H1 (cell line): ENCODE data around the gene KLHL18. TPM values are rescaled to one million over a fixed set of nuclear protein-coding genes. Genes with fewer than 3 reads are reported as not detected.

ENCODE experiments used
- ATF3 ChIP-seq: IDR thresholded peaks from 2 replicates; pipeline ENCODE4 v1.6.1; 2011; ENCODE audit warnings: low read depth, mild to moderate bottlenecking, low read length; ENCODE audit not compliant: insufficient read depth
- BACH1 ChIP-seq: IDR thresholded peaks from 2 replicates; pipeline ENCODE4 v1.6.1; 2012; ENCODE audit warnings: low read length, improper control_type of control experiment
- CBX5 ChIP-seq: fragments of 300-800, 300-1000 bp; sonication (generic); IDR thresholded peaks from 2 replicates; pipeline ENCODE4 v1.7.1; 2016; ENCODE audit warnings: antibody characterized with exemption, low read length, low read depth
- CEBPB ChIP-seq: IDR thresholded peaks from 2 replicates; pipeline ENCODE4 v1.6.1; 2012; ENCODE audit warnings: low read depth, low read length
- CHD2 ChIP-seq: IDR thresholded peaks from 2 replicates; pipeline ENCODE4 v1.6.1; 2012; ENCODE audit warnings: low read length, improper control_type of control experiment
- CTBP2 ChIP-seq: IDR thresholded peaks from 2 replicates; pipeline ENCODE4 v1.7.0; 2011; ENCODE audit warnings: borderline replicate concordance, mild to moderate bottlenecking, moderate library complexity, mixed read lengths, low read length; ENCODE audit not compliant: insufficient read depth, insufficient read length
- CTCF ChIP-seq, 3 experiments: IDR thresholded peaks; 1 replicate in 2 of 3; 2 replicates in 1 of 3; pipeline versions ENCODE4 v1.5.1 to v1.6.1; 2011; ENCODE audit warnings: low read length in 3 of 3, mild to moderate bottlenecking in 3 of 3, inconsistent platforms in 2 of 3, low read depth in 1 of 3, moderate library complexity in 1 of 3; ENCODE audit not compliant: insufficient read depth in 1 of 3; ENCODE audit errors: control extremely low read depth in 1 of 3
- EGR1 ChIP-seq: IDR thresholded peaks from 2 replicates; pipeline ENCODE4 v1.6.1; 2011; ENCODE audit warnings: low read depth, low read length, borderline replicate concordance
- EZH2 ChIP-seq: fragments of 200-600 bp; sonication (generic); IDR thresholded peaks from 2 replicates; pipeline ENCODE4 v1.7.1; 2012; ENCODE audit warnings: low read depth, mild to moderate bottlenecking, moderate library complexity, low read length, inconsistent platforms; ENCODE audit not compliant: severe bottlenecking
- GTF2F1 ChIP-seq: IDR thresholded peaks from 2 replicates; pipeline ENCODE4 v1.6.1; 2012; ENCODE audit warnings: low read depth, low read length, improper control_type of control experiment, borderline replicate concordance
- JUND ChIP-seq: IDR thresholded peaks from 2 replicates; pipeline ENCODE4 v1.6.1; 2011; ENCODE audit warnings: mild to moderate bottlenecking, improper control_type of control experiment, low read length
- KDM1A ChIP-seq: fragments of 200-600, 300-600 bp; sonication (generic); IDR thresholded peaks from 2 replicates; pipeline ENCODE4 v1.7.1; 2016; ENCODE audit warnings: mild to moderate bottlenecking, low read length, borderline replicate concordance
- KDM4A ChIP-seq: IDR thresholded peaks from one replicate; pipeline ENCODE4 v1.7.1; 2012; ENCODE audit warnings: low read depth, mild to moderate bottlenecking, moderate library complexity, low read length, inconsistent platforms; ENCODE audit not compliant: severe bottlenecking
- KDM5A ChIP-seq: fragments of 200-600 bp; IDR thresholded peaks from 2 replicates; pipeline ENCODE4 v1.7.1; 2012; ENCODE audit warnings: mild to moderate bottlenecking, low read length, inconsistent platforms, mixed read lengths
- MAFK ChIP-seq: IDR thresholded peaks from 2 replicates; pipeline ENCODE4 v1.6.1; 2012; ENCODE audit warnings: low read depth, mild to moderate bottlenecking, improper control_type of control experiment, low read length
- POLR2AphosphoS5 ChIP-seq: IDR thresholded peaks from 2 replicates; pipeline ENCODE4 v1.6.1; 2011; ENCODE audit warnings: low read depth, low read length
- RFX5 ChIP-seq: IDR thresholded peaks from 2 replicates; pipeline ENCODE4 v1.6.1; 2011; ENCODE audit warnings: low read depth, low read length, improper control_type of control experiment, borderline replicate concordance
- SP1 ChIP-seq: IDR thresholded peaks from 2 replicates; pipeline ENCODE4 v1.6.1; 2011; ENCODE audit warnings: low read depth, low read length
- TBP ChIP-seq: IDR thresholded peaks from 2 replicates; pipeline ENCODE4 v1.6.1; 2011; ENCODE audit warnings: low read depth, low read length, improper control_type of control experiment
- TEAD4 ChIP-seq: IDR thresholded peaks from 2 replicates; pipeline ENCODE4 v1.6.1; 2012; ENCODE audit warnings: low read depth, low read length, inconsistent platforms, mixed read lengths
- polyA plus RNA-seq, 7 experiments: library from polyadenylated mRNA; depleted of rRNA in 3 of 7; stranded (reverse) in 5 of 7; unstranded in 2 of 7; fragments of >200 nt in 5 of 7; fragments of 200-250 nt in 2 of 7; gene quantifications; 1 replicate in 5 of 7; 2 replicates in 1 of 7; 4 replicates in 1 of 7; pipeline versions ENCODE4 v1.2.1 to v1.2.3, GENCODE V29; 2011 to 2013; ENCODE audit warnings: missing spikeins in 2 of 7, mixed read lengths in 2 of 7
- total RNA-seq: library from RNA; stranded (reverse); fragmentation: NEBNext Ultra II Directional; extraction: Animal tissue kit (Norgen Biotek cat#: 25700); gene quantifications from 2 replicates; pipeline ENCODE4 v1.2.1, GENCODE V29; 2021

KLHL18 gene
- total and polyA plus RNA-seq, 2 of the 8 experiments (the other 6 are each of a cell fraction or from before 2014, with no cell fraction given) = 19.9 to 31.7 TPM

GRCh38 chr3:47282424-47283192 lies at the start of gene KLHL18, which contains the start of gene KIF9 (continued):
- TF ChIP-seq CTCF (IDR thresholded peaks at IDR 0.05; ENCODE audit: control extremely low read depth in 1 of 3, insufficient read depth in 1 of 3, low read depth in 1 of 3, low read length in 3 of 3) = no peak
- no peak for TF ChIP-seq MAFK
- 0 out of 2 replicates have a peak, but pooled peaks have one; percentile 8 for TF ChIP-seq GTF2F1
- TF ChIP-seq BACH1 = peak; percentile 28; the same call in 1 of the 2 replicates
- TF ChIP-seq CBX5 = no peak
- no peak for TF ChIP-seq EZH2
- TF ChIP-seq SP1 = no peak
- TF ChIP-seq TEAD4 = no peak
- no peak for TF ChIP-seq CEBPB
- no peak for TF ChIP-seq RFX5
- TF ChIP-seq KDM1A = no peak
- TF ChIP-seq CHD2 = no peak
- TF ChIP-seq POLR2AphosphoS5 = peak; percentile 56; the same call in 1 of the 2 replicates
- TF ChIP-seq JUND = peak; percentile 53; the same call in 1 of the 2 replicates
- peak; percentile 45; the same call in 1 of the 2 replicates for TF ChIP-seq TBP
- TF ChIP-seq CTBP2 = peak; percentile 36
- no peak for TF ChIP-seq ATF3
- no peak for TF ChIP-seq KDM5A
- TF ChIP-seq EGR1 = no peak; the same call in 1 of the 2 replicates
- TF ChIP-seq KDM4A = peak; percentile 91
